Measurements from ENCODE around the gene PABPC4L.
A peak's percentile ranks its signal among the peaks of the same experiment; 100 is the strongest.
"Not testable (repeated sequence)": the region's sequence is repeated elsewhere in the genome, so short reads cannot be mapped to it uniquely, and the experiment has no call there.

PABPC4L gene

DNA sequence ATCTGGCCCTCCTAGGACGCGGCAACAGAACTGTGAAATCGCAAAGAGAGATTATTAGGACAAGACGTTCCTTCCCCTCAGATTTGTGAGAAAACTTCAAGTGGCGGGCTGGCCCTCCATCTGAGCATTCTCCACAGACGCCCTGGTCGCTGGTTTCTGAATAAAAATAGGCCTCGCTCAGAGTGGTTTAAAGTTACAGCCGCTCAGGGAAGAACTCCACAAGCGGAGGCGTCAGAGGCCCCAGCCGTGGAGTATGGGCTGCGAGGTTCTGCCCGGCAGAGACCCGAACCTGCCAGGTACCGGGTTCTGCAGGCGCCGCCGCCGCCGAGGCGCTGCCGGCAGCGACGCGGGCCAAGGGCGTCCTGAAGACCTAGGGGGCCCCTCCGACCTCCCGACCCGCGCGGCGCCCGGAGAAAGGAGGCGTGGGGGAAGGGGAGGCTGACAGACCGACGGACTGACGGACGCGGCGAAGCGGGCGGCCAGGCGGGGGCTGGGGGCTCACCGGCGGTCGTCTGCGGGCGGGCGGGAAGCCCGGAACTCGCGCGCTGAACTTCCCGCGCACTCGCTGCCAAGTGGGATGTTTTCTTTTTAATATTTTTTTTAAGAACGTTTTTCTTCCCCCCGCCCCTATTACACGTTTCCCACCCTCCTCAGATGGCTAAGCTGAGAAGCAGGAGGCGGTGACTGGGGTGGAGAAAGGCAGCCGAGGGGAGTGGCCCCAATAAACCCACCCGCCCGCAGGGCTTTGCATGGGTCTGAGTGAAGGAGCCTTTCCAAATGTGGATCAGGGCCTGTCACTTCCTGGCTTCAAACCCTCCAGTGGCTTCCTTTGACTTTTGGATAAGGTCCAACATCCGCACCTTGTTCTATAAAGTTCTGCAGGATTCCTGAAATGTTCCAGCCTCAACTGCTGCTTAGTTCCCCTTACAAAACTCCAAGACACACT is at the start of gene PABPC4L:
Gene PABPC4L (minus strand): TSS at position 574 of the 946 bp plus-strand sequence. CDS start 770 bp downstream, outside the sequence.
- peak; percentile 7 for DNase-seq (ENCODE audit: low spot score)

- no peak for DNase-seq (ENCODE audit: low spot score)
Measured at GRCh38 chr4:134251322-134251721, 49.7 kb upstream of the PABPC4L start.

DNA sequence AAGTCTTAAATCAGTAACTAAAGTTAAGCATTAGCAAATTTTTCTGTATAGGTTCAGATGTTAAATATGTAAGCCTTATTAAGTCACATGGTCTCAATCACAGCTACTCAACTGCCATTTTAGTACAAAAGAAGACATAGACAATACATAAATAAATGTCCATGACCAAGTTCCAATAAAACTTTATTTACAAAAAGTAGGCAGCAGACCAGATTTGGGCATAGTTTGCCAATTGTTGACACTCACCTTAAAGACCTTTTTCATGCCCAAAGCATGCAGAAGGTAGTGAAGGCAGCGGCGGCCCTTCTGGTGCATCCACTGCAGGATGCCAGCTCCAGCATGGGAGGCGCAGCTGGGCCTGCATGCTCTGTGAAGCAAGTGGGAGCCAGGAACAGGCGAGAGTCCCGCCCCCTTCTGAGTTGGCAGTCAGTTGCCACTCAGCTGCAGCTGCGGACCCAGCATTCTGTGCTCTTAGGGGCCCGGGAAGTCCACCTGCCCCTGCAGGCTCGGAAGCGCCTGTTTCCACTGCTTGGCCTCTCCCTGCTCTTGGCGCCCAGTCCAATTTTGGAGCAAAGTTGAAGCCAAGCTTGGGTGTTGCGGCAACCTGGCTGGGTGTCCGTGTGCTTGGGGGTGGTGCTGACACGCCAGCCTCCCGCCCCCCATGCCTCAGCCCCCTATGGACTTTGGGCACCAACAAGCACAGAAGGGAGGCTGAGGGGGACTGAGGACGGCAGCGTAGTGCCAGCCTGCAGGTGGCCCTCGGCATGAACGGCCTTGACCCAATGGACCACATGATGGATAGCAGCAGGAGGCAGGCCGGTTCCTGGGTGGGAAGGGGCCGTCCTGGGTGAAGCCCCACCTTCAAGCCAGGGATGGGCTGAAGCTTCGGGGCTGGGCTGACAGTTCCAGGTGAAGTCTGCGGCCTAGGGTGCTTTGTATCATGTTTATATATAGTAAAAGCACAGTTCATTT is 42.4 kb upstream of the PABPC4L start:
- DNase-seq (ENCODE audit: low spot score) = no peak

- DNase-seq (ENCODE audit: low spot score) = no peak
Measured at GRCh38 chr4:134219043-134219442, 17.5 kb upstream of the PABPC4L start.

DNA sequence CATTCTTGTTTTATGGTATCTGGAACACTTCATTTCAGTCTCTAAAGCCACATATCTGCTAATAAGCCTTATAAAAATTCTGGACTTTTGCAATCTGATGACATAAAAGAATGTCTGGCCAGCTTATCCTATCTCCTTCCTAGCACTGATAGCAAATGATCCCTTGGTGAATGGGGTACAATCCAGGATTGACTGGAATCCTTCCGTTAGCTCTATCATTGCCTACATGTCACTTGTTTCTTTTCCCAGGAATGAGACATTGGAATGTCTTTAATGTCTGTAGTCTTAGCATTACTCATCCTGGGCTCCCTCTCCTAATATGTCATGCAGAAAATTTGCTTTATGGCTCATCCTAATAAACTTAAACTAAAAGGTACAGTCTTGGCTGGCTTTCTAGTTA is 14.8 kb upstream of the PABPC4L start:
- no peak for DNase-seq (ENCODE audit: low spot score)

DNA sequence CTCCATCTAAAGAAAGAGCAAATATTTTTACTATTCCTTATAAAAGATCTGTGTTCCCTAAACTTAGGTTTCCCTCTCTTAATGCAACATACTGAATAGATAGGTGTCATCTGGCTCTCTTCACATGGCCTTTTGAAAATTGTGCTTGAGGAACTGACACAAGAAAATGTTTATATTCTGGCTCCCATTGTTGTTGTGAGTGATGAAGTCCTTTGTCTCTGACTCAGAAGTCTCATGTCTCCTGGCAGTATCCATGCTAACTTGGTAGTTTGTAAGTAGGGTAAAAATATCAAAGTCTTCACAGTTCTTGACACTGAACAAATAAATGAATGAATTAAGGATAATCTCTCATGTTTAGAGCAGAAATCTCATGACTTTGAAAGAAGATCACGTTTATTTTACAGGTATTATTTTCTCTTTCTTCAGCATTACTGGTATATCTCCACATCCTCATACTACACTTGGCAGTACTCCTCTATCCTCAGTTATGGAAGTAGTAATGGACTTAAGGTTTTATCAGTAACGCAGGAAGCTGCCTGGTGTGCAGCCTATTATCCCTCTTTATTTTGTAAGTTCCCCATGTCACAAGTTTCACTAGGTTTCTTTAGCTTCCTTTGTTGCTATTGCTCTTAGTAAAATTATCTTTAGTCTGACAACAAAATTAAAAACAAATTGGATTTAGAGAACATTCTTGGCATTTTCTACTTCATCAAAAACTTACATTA is 14.2 kb upstream of the PABPC4L start:
- DNase-seq (ENCODE audit: low spot score) = no peak

GRCh38 chr4:134207955-134208354 is 6.4 kb upstream of the PABPC4L start:
- not testable (repeated sequence) for DNase-seq (ENCODE audit: low spot score)

DNA sequence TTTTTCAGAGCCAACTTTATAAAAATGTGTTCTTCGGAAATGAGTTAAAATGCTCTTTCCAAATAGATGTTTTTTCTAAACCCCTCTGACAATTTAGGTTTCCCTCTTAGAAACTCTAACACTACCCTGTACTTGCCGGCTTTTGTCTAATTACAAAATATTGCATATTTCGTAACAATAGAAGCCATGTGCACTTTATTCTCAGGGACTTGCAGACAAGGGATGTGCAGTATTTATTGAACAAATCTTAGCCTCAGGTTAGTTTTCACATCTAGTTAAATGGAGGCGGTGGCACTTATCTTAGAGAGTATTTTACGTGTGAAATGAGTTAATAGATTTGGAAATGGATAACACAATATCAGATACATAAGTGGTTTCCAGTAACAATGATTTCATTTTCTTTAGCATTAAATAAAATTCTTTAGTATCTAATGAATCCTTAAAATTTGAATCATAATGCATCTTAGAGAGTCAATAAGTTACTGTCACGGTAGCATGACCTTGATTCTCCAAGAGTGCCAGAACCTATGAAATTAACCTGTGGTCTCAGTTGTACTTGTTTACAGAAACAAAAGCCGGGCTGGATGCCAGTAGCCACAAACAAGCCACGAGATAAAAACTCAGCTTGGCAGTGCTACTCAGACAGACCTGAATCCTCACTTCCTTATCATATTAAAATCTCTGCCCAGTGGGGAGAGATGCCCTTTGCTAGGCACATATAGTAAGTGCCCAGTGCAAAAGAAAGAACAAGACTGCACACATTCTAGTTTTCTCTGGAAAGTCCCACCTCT is 772 bp upstream of the PABPC4L start:
- DNase-seq (ENCODE audit: low spot score) = no peak

- DNase-seq (ENCODE audit: low spot score) = no peak
Measured at GRCh38 chr4:134200811-134201215, 776 bp downstream of the PABPC4L start.

GRCh38 chr4:134189949-134190348 is 11.6 kb downstream of the PABPC4L start:
- no peak for DNase-seq (ENCODE audit: low spot score)

- no peak for DNase-seq (ENCODE audit: low spot score)
Measured at GRCh38 chr4:134189480-134189879, 12.1 kb downstream of the PABPC4L start.

- DNase-seq (ENCODE audit: low spot score) = no peak
Measured at GRCh38 chr4:134178706-134179105, 22.9 kb downstream of the PABPC4L start.

GRCh38 chr4:134174271-134174670 is 27.3 kb downstream of the PABPC4L start:
- DNase-seq (ENCODE audit: low spot score) = no peak

DNA sequence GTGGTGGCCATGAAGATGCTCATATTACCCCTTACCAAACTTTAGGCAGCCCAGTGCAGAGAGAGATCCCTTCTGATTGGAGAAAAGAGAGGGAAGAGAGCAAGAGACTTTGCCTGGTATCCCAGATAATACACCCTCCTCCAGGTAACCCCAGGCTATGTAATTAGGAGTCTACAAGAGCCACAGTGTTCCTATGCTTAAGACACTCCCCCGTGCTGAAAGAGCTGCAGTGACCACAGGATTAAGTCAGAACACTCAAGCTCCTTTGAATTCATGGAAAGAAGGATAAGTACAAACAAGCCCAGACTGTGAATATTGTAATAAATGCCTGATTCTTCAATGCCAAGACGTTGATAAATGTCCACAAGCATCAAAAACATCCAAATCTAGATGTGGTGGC is 41.4 kb downstream of the PABPC4L start:
- DNase-seq (ENCODE audit: low spot score) = no peak

DNA sequence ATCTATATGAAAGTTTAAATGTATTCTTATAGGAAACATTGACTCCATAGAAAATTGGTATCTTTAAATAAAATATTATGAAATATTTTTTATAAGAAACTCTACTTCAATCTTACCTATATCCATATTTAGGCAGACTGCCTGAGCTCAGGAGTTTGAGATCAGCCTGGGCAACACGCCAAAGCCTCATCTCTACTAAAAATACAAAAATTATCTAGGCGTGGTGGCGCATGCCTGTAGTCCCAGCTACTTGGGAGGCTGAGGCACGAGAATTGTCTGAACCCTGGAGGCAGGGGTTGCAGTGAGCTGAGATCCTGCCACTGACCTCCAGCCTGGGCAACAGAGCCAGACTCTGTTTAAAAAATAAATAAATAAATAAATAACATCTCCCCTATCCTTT is 47.5 kb downstream of the PABPC4L start:
- DNase-seq (ENCODE audit: low spot score) = no peak

- DNase-seq (ENCODE audit: low spot score) = no peak
Measured at GRCh38 chr4:134147941-134148340, 53.6 kb downstream of the PABPC4L start.
